Bronchial epithelial cell (primary cell): ENCODE measurements around the gene SLC1A3. TPM values are rescaled to one million over a fixed set of nuclear protein-coding genes. Genes with fewer than 3 reads are reported as not detected.

Experiments used
- DNase-seq: peaks from one replicate; pipeline ENCODE4 v3.0.0-alpha.2; 2010; ENCODE audit warnings: low read depth
- FAIRE-seq: peaks from 2 replicates; lab custom pipeline; 2011; peaks lifted over from hg19 to GRCh38; lab: Jason Lieb, UNC
- H3K27me3 ChIP-seq: 2 replicates; pipeline ENCODE4 v1.5.1; 2011; ENCODE audit warnings: low read length; ENCODE audit not compliant: control insufficient read depth, insufficient read depth
- H3K36me3 ChIP-seq: 2 replicates; pipeline ENCODE4 v1.5.1; 2011; ENCODE audit warnings: low read length; ENCODE audit not compliant: control insufficient read depth, insufficient read depth
- H3K4me3 ChIP-seq: 2 replicates; pipeline ENCODE4 v1.5.1; 2011; ENCODE audit warnings: mild to moderate bottlenecking, low read depth, low read length, control low read depth
- CTCF ChIP-seq: IDR thresholded peaks from 2 replicates; pipeline ENCODE4 v1.5.1; 2011; ENCODE audit warnings: mild to moderate bottlenecking, moderate library complexity, low read length, control low read depth, inconsistent platforms; ENCODE audit not compliant: insufficient read depth, severe bottlenecking
- total RNA-seq: library from RNA; depleted of rRNA; stranded (reverse); fragments of >200 nt; gene quantifications from 2 replicates; pipeline ENCODE4 v1.2.1, GENCODE V29; 2014

SLC1A3 gene
- total RNA-seq, 1 donor from 2014 or later = 3.4 TPM

- no peak for TF ChIP-seq CTCF
- FAIRE-seq (no peak), DNase-seq (no peak)
- Histone ChIP-seq H3K4me3 (no peak overlapping the region), H3K36me3 (no peaks in the 10 kb centered on the region), H3K27me3 (no peaks in the 10 kb centered on the region)
Observed at GRCh38 chr5:36661456-36662220, 55.2 kb downstream of the SLC1A3 start.

- Histone ChIP-seq H3K36me3 (no peaks in the 10 kb centered on the region), H3K27me3 (no peaks in the 10 kb centered on the region), H3K4me3 (no peak overlapping the region)
- no peak for DNase-seq
- FAIRE-seq = no peak
- TF ChIP-seq CTCF = no peak
Observed at GRCh38 chr5:36662291-36662851, 56.0 kb downstream of the SLC1A3 start.

GRCh38 chr5:36664766-36665165 lies 58.4 kb downstream of the SLC1A3 start:
- Histone ChIP-seq H3K27me3 (no peaks in the 10 kb centered on the region), H3K36me3 (no peaks in the 10 kb centered on the region), H3K4me3 (no peak overlapping the region)
- no peak for TF ChIP-seq CTCF
- FAIRE-seq (no peak), DNase-seq (peak; percentile 66)

GRCh38 chr5:36665628-36666027 lies 59.2 kb downstream of the SLC1A3 start:
- FAIRE-seq (no peak), DNase-seq (no peak)
- H3K4me3 ChIP-seq = no peak overlapping the region
- H3K36me3 ChIP-seq = no peaks in the 10 kb centered on the region
- no peaks in the 10 kb centered on the region for H3K27me3 ChIP-seq
- TF ChIP-seq CTCF = no peak

- FAIRE-seq = no peak
- TF ChIP-seq CTCF = no peak
- no peaks in the 10 kb centered on the region for H3K36me3 ChIP-seq
- no peaks in the 10 kb centered on the region for H3K27me3 ChIP-seq
- no peak for DNase-seq
- H3K4me3 ChIP-seq = no peak overlapping the region
Observed at GRCh38 chr5:36666274-36666673, 59.9 kb downstream of the SLC1A3 start.
